DMS153 (cell line): ENCODE data around the gene KIF4A.
"Not testable (repeated sequence)": the region's sequence is repeated elsewhere in the genome, so short reads cannot be mapped to it uniquely, and the experiment has no call there.

Experiments used
- DNase-seq: peaks from one replicate; lab custom pipeline; 2025; lab: John Stamatoyannopoulos, UW

KIF4A gene

DNA sequence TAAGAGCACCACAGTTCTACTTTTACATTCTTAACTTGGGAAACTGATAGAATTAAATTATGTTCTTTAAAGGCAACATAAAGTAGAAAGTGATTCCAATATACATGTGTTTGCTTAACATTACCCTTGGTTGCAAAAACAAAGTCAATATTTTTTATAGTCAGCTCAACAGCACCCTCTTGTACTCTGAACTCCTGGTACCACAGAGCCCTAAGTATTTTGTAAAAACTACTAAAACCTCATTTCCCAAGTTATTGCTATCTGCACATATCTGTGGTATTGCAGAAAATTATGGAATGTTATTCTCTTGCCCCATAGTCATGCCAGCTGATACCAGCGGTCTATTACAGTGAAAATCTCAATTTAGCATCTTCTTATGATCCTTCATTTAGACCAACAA is 2.9 kb downstream of the KIF4A start:
- no peak for DNase-seq

DNA sequence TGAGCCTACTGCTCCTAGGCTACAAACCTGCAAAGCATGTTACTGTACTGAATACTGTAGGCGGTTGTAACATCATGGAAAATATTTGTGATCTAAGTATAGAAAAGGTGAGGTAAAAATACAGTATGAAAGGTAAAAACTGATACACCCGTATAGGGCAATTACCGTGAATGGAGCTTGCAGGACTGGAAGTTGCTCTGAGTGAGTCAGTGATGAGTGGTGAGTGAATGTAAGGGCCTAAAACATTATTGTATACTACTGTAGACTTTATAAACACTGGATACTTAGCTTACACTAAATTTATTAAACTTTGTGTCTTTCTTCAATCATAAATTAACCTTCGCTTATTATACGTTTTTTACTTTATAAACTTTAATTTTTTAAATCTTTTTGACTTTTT is 3.7 kb downstream of the KIF4A start:
- no peak for DNase-seq

DNA sequence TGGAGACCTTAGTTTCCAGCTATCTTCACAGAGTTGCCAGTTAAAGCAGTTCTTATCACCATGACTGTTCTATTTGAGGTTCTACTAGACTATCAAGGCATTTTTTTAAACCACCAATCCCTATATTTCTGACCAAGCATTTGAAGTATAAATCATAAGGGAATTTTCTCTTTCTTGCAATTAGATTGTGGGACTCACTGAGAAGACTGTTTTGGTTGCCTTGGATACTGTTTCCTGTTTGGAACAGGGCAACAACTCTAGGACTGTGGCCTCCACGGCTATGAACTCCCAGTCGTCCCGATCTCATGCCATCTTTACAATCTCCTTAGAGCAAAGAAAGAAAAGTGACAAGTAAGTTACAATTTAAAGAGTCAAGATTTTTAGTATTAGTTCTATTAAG is 11.8 kb downstream of the KIF4A start:
- DNase-seq, result no peak

DNA sequence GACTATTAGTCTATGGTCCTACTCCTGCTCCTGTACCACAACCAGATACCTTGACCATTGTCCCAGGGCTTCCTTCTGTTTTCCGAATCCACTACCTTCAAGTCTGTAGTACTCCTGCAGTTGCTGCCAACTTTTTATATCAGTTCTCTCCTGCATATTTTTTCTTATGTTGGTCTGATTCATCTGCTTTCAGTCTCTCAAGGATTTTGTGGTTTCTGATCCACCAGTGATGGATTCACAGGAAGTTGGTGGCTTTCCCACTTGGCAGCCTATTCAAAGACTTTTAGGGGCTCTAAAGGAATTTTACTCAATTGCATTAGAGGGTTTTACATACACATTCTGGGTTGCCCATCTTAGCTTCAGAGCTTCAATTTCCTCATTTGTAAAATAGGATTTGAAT is 23.6 kb downstream of the KIF4A start:
- no peak for DNase-seq

DNA sequence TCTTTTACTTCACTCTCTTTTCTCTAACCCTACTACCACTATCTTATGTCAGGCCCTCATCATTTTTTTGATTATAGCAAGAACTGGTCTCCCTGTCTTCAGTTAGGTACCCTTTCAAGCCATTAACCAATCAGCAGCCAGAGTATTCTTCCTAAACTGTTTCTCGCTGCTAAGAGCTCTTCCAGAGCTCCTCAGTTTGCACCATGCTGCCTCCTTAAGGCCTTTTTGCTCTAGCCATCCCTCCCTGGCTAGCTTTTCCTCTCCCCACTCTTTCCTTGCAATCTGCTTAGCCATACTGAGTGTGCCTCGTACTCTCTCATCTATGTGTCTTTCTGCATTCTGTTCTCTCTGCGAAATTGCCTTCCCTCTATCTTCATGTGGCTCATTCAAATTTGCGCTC is 32.9 kb downstream of the KIF4A start:
- DNase-seq, result no peak

DNA sequence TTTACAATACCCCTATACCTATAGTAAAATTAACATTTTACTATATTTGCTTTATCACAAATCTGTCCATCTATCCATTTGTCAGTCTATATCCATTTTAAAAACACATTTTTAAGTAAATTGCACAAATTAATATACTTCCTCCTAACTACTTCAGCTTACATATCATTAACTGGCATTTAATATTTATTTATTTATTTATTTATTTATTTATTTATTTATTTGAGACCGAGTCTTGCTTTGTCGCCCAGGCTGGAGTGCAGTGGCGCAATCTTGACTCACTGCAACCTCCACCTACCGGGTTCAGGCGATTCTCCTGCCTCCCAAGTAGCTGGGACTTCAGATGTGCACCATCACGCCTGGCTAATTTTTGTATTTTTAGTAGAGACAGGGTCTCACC is 33.7 kb downstream of the KIF4A start:
- DNase-seq, result not testable (repeated sequence)

DNA sequence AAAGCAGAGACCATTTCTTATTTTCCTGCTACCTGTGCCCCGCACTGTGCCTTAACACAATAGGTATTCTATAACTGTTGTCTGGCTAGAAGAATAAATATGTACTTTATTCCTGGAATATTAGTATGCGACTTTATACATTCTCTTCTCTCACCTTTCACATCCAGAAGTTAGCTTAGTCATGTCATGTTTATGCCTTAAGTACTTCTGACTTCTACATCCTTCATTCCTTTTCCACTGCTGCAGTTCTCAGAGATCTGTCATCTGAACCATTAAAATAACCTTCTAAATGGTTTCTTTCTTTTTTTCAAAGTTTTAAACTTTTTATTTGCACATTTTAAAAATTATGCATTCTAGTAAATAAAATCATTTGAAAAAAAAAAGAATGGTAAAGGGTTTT is 34.4 kb downstream of the KIF4A start:
- DNase-seq, result no peak

DNA sequence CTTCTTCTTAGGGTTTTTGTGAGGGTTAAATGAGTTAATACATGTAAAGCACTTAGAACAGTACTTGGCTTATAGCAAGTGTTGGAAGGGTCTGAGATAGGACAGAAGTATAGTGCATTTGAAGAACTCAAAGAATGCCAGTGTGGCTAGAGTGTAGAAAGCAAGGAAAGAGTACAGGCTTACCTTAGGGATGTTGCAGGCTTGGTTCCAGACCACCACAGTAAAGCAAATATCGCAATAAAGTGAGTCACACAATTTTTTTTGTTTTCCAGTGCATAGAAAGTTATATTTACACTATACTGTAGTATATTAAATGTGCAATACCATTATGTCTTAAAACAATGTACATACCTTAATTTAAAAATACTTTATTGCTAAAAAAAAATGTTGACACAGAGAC is 41.3 kb downstream of the KIF4A start:
- DNase-seq, result no peak

DNA sequence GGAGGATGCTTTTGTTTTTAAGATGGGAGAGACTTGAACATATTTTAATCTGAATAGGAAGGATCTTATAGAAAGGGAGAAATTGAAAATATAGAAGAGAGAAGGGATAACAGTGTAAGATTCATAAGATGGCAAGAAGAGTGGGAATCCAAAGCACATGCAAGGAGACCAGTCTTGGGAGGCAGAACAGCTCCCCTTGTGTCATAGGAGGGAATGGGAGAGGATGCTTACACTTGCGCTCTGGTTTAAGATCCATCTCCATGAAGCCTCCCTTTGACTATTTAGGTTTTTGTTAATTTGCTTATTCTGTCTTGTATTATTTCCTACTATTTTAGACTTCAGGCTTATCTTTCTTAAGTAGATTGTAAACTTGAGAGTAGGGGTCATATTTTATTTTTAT is 42.7 kb downstream of the KIF4A start:
- no peak for DNase-seq

DNA sequence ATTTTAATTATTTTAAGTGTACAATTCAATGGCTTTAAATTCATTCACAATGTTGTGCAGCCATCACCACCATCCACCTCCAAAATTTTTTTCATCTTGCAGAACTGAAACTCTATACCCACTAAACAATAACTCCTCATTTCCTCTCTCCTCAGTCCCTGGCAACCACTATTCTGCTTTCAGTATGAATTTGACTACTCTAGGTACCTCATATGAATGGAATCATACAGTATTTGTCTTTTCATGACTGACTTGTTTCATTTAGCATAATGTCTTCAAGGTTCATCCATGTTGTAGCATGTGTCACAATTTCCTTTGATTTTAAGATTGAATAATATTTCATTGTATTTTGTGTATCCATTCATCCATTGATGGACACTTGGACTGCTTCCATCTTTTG is 46.9 kb downstream of the KIF4A start:
- DNase-seq, result no peak

DNA sequence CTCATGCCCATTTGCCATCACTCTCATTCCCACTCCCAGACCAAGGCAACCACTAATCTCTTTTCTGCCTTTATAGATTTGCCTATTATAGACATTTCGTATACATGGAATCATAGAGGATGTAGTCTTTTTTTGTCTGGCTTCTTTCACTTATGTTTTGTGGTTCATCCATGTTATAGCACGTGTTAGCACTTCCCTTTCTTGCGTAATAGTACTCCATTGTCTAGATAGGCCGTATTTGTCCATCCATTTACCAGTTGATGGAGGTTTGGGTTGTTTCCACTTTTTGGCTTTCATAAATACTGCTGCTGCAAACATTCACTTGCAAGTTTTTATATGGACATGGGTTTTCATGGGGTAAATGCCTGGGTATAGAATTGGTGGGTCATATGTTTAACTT is 48.4 kb downstream of the KIF4A start:
- no peak for DNase-seq

DNA sequence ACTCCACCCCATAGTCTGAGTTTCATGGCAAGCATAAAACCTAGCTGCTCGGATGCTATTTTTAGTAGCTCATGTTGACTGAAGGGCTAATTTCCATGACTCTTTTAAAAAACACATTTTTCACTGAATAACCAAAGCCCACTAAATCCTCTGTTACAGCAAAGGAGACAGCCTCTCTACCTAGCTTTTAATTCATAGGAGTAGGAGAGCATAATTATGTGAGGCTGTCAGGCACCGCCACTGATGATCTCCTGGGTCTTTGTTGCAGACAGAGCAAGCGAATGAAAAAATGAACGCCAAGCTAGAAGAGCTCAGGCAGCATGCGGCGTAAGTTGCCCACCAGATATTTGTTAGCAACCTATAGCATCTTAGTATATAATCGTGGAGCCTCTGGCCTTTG is 53.5 kb downstream of the KIF4A start:
- no peak for DNase-seq

DNA sequence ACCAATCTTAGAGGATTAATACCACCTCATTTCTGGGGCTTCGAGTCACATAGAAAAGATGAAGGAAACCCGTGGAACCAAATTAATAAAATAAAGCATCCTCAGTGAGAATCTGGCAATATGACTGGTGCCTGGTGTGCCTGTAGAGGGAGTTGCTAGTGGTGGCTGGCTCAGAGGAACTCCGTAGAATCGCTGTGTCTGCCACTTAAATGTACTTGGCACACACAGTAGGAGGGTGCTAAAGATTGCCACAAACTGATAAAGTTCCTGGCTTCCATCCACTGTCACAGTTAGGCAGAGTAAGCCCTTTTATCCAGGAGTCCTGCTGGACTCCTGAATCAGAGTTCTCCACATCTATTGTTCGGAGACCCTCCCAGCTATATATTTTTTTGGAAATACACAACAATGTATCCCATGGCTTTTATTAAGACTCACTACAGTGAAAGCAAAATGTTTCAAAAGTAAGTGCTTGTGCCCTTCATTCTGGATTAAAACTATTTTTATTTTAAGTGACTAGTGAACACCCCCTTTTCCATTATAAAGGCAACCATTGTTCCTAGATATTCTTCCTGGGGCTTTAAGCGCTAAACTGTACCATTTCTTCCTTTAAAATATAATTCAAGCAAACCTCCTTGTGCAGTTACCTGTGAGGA is 56.6 kb downstream of the KIF4A start:
- DNase-seq, result no peak

DNA sequence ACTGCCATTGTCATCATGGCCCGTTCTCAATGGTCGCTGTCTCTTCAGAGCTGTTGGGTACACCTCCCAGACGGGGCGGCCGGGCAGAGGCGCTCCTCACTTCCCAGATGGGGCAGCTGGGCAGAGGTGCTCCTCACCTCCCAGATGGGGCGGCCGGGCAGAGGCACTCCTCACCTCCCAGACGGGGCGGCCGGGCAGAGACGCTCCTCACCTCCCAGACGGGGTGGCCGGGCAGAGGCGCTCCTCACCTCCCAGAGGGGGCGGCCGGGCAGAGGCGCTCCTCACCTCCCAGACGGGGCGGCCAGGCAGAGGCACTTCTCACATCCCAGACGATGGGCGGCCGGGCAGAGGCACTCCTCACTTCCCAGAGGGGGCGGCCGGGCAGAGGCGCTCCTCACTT is 58.9 kb downstream of the KIF4A start:
- DNase-seq, result not testable (repeated sequence)

DNA sequence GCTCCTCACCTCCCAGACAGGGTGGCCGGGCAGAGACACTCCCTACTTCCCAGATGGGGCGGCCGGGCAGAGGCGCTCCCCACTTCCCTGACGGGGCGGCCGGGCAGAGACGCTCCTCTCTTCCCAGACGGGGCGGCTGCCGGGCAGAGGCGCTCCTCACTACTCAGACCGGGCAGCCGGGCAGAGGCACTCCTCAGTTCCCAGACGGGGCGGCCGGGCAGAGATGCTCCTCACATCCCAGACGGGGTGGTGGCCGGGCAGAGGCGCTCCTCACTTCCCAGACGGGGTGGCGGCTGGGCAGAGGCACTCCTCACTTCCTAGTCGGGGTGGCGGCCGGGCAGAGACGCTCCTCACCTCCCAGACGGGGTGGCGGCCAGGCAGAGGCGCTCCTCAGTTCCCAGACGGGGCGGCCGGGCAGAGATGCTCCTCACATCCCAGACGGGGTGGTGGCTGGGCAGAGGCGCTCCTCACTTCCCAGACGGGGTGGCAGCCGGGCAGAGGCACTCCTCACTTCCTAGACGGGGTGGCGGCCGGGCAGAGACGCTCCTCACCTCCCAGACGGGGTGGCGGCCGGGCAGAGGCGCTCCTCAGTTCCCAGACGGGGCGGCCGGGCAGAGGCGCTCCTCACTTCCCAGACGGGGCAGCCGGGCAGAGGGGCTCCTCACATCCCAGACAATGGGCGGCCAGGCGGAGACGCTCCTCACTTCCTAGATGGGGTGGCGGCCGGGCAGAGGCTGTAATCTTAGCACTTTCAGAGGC is 59.6 kb downstream of the KIF4A start:
- not testable (repeated sequence) for DNase-seq

DNA sequence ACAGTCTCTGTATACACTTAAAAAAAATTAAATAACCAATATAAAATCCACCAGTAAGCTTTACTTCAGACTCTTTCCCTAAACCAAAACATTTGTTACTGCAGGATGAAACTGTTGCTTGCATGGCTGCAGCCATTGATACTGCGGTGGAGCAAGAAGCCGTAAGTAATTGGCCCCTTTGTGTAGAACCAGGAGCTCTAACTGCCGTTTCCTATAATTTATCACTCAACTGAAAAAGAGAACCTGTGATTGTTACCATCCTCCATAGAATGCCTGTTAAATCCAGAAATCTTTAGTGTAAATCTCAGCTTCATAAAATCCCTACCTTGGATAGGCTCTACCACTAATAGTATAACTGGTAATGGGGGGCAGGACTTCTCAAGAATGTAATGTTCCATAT is 62.6 kb downstream of the KIF4A start:
- no peak for DNase-seq

DNA sequence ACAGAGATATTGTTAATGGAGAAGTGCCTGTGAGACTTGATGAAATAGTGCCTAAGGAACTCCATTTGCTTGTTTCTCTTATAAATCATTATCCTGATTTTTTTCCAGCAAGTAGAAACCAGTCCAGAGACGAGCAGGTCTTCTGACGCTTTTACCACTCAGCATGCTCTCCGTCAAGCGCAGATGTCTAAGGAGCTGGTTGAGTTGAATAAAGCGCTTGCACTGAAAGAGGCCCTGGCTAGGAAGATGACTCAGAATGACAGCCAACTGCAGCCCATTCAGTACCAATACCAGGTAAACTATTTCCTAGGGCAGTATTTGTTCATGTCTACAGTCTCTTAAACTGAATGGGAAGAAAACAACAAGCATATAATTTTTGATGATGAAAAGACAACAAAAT is 63.6 kb downstream of the KIF4A start:
- no peak for DNase-seq

DNA sequence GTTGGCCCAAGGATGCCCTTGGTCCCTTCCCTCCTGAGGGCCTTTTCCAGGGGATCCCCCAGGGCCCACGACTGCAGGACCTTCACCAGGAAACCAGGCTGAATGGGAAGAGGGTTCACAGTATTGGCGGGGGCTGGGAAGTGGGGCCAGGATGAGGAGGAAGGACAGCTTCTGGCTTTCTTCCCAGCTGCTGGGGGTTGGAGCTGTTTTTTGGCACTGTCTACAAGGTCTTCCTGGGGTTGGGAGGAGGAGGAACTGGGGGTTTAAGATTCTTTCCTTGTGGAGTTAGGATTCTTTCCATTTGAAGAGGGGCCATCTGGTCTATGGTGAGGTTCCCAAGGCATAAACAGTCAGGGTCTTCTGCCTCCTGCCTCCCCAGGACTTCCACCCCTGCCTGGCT is 64.8 kb downstream of the KIF4A start:
- DNase-seq, result no peak

DNA sequence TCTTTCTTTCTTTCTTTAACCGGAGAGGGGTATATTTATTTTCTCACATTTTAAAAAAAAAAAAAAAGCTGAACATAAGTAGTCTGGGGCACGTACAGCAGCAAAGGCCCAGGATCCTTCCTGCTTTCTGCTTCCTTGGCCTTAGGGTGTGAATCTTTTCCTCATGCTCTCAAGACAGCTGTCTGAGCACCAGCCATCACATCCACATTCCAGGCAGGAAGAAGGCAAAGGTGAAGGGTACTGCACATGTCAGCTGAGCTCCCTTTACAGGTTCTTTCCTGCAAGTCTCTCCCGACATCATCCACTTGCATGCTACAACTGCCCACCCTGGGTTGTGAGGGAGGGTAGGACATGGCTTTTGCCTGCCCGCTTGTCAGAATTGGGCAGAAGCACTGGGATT is 69.6 kb downstream of the KIF4A start:
- DNase-seq, result no peak

DNA sequence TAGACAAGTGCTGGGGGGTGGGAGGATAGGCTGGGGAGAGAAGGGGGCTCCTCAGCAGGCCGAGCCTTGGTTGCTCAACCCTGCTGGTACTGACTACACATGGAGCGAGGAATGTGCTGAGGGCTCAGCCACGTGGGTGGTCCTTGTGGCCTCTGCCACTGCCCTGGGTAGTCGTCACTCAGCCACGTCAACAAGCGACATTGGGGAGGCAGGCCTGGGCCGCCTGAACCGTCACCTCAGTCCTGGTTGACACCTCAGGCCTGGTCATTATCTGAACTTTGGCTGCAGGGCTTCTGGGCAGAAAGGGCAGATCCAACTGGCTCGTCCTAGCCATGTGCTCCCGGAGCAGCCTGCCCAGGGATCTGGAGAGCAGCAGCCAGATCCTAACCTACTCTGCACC is 70.5 kb downstream of the KIF4A start:
- DNase-seq, result no peak

DNA sequence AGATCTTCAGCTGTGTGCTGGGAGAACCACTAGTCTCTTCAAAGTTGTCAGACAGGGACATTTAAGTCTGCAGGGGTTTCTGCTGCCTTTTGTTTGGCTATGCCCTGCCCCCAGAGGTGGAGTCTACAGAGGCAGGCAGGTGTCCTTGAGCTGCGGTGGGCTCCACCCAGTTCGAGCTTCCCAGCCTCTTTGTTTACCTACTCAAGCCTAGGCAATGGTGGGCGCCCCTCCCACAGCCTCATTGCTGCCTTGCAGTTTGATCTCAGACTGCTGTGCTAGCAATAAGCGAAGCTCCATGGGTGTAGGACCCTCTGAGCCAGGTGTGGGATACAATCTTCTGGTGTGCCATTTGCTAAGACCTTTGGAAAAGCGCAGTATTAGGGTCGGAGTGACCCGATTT is 78.8 kb downstream of the KIF4A start:
- not testable (repeated sequence) for DNase-seq

DNA sequence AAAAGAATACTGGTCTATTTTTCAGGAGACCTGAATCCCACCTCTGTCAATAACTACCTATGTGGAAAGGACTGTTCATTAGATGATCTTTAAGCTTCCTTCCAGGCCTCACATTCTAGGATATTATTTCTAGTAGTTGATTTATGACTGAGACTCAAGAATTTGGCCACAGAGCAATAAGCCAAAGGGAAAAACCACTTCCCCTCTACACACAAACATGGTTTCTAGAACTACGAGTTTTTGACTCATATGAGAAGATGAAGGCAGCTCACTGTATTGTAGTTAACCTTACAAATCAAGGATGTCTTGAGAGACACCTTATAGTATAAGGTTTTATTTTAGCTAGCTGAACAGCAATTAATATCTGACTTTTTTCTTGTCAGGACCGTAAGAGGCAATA is 96.3 kb downstream of the KIF4A start:
- no peak for DNase-seq

DNA sequence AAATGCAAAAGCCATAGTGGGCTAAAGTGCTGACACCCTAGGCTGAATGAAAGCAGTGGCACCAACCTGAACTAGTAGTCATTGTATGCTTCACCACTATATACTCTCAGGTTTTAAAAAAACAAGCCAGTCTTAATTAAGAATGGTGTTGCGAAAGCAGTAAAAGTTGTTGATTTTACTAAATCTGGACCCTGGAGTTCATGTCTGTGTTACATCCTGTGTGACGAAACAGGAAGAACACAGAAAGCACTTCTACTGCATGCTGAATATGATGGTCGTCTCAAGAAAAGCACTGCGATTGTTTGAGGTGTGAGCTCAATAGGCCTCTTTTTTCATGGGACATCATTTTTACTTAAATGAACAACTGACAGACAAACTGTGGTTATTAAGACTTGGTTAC is 109.0 kb downstream of the KIF4A start:
- no peak for DNase-seq

DNA sequence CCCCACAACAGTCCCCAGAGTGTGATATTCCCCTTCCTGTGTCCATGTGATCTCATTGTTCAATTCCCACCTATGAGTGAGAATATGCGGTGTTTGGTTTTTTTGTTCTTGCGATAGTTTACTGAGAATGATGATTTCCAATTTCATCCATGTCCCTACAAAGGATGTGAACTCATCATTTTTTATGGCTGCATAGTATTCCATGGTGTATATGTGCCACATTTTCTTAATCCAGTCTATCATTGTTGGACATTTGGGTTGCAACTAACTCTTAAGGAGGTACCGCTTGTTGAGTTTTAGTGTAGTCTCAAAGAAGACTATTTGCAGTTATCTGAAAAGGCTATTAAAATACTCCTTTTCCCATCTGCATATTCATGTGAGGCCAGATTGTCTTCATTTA is 110.3 kb downstream of the KIF4A start:
- not testable (repeated sequence) for DNase-seq
